ENCODE data around the gene ZSWIM6. TPM values are rescaled to one million over a fixed set of nuclear protein-coding genes. Genes with fewer than 3 reads are reported as not detected.

The ZSWIM6 gene
- total RNA-seq, 1 donor from 2014 or later, result 20.3 TPM

GRCh38 chr5:61289241-61289640 is 42.8 kb upstream of the ZSWIM6 start:
- peak; percentile 18 for TF ChIP-seq CTCF (IDR thresholded peaks at IDR 0.05)
- peaks cover 2% of the 10 kb centered on the region for H3K36me3 Mint-ChIP-seq (ENCODE audit: low read depth)
- no peak overlapping the region for H3K27ac Mint-ChIP-seq (ENCODE audit: unreplicated experiment)
- peaks cover 4% of the 10 kb centered on the region for H3K9me3 Mint-ChIP-seq (ENCODE audit: low read depth)
- H3K4me1 Mint-ChIP-seq (ENCODE audit: low read depth), result peaks cover 8% of the 10 kb centered on the region
- no peak for DNase-seq (ENCODE audit: low spot score)
- no peak overlapping the region for H3K4me3 Mint-ChIP-seq (ENCODE audit: unreplicated experiment)
- no peaks in the 10 kb centered on the region for H3K27me3 Mint-ChIP-seq (ENCODE audit: low read depth)

DNA sequence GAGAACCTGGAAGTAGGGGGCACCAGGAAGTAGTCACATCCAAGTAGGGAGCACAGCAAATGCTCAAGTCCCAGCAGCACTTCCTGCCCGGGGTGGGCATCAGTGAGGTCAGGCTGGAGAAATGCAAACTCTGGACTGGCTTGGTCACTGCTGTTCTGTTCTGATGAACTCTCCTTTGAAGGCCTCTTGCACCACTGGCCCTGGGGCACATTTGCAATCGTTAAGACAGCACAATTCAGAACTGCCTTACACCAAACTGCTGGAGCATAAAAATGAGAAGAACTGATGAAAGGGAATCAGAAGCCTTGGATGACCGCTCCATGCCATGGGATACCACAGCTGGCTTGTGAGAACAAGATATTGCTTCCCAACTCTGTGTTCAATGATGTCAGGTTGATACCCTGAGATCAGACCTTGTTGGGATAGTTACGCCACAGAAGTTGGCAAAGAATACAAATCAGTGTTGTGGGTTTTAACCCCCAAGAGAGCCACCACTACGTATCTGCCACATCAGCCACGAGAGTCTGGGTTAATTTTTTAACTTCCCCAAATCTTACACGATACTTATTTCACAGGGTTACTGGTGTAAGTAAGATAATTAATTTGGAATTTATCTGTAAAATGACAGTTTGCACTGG is 42.3 kb upstream of the ZSWIM6 start:
- no peak for DNase-seq (ENCODE audit: low spot score)
- Mint-ChIP-seq H3K27ac (ENCODE audit: unreplicated experiment) (no peak overlapping the region), H3K27me3 (ENCODE audit: low read depth) (no peaks in the 10 kb centered on the region), H3K9me3 (ENCODE audit: low read depth) (peaks cover 4% of the 10 kb centered on the region), H3K36me3 (ENCODE audit: low read depth) (peaks cover 2% of the 10 kb centered on the region), H3K4me1 (ENCODE audit: low read depth) (peaks cover 8% of the 10 kb centered on the region), H3K4me3 (ENCODE audit: unreplicated experiment) (no peak overlapping the region)
- no peak for TF ChIP-seq CTCF (IDR thresholded peaks at IDR 0.05)

- peak overlapping the region; percentile 23 for H3K4me3 Mint-ChIP-seq (ENCODE audit: unreplicated experiment)
- no peak for TF ChIP-seq CTCF (IDR thresholded peaks at IDR 0.05)
- no peaks in the 10 kb centered on the region for H3K27me3 Mint-ChIP-seq (ENCODE audit: low read depth)
- peaks cover 8% of the 10 kb centered on the region for H3K4me1 Mint-ChIP-seq (ENCODE audit: low read depth)
- peaks cover 4% of the 10 kb centered on the region for H3K9me3 Mint-ChIP-seq (ENCODE audit: low read depth)
- no peak overlapping the region for H3K27ac Mint-ChIP-seq (ENCODE audit: unreplicated experiment)
- H3K36me3 Mint-ChIP-seq (ENCODE audit: low read depth), result peaks cover 2% of the 10 kb centered on the region
- no peak for DNase-seq (ENCODE audit: low spot score)
These were observed 41.3 kb upstream of the ZSWIM6 start for GRCh38 chr5:61290791-61291210.

GRCh38 chr5:61292062-61292657 is 39.9 kb upstream of the ZSWIM6 start:
- peaks cover 11% of the 10 kb centered on the region for H3K4me1 Mint-ChIP-seq (ENCODE audit: low read depth)
- peaks cover 4% of the 10 kb centered on the region for H3K9me3 Mint-ChIP-seq (ENCODE audit: low read depth)
- no peak overlapping the region for H3K4me3 Mint-ChIP-seq (ENCODE audit: unreplicated experiment)
- no peaks in the 10 kb centered on the region for H3K27me3 Mint-ChIP-seq (ENCODE audit: low read depth)
- H3K36me3 Mint-ChIP-seq (ENCODE audit: low read depth), result peaks cover 2% of the 10 kb centered on the region
- no peak overlapping the region for H3K27ac Mint-ChIP-seq (ENCODE audit: unreplicated experiment)
- no peak for DNase-seq (ENCODE audit: low spot score)
- TF ChIP-seq CTCF (IDR thresholded peaks at IDR 0.05), result no peak

DNA sequence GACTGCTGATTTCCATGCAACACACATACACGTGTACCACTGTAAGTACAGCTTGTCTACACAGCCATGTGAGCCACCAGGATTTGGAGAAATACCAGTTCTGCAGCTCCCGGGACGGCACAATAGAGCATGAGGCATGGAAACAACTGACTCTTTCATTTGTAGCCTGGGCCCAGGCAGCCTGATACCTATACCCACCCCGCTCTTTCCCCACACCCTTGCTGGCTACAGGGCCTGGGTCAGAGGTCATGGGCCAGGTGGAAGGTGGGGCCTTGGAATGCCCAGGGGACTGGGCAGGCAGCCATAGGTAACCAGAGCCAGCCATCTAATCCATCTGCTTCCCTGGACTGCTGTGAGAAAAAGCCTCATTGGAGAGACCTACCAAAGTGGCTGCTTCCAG is 39.0 kb upstream of the ZSWIM6 start:
- TF ChIP-seq CTCF (IDR thresholded peaks at IDR 0.05), result no peak
- H3K27ac Mint-ChIP-seq (ENCODE audit: unreplicated experiment), result no peak overlapping the region
- no peak for DNase-seq (ENCODE audit: low spot score)
- peaks cover 2% of the 10 kb centered on the region for H3K36me3 Mint-ChIP-seq (ENCODE audit: low read depth)
- H3K9me3 Mint-ChIP-seq (ENCODE audit: low read depth), result peaks cover 4% of the 10 kb centered on the region
- peaks cover 13% of the 10 kb centered on the region for H3K4me1 Mint-ChIP-seq (ENCODE audit: low read depth)
- H3K27me3 Mint-ChIP-seq (ENCODE audit: low read depth), result no peaks in the 10 kb centered on the region
- no peak overlapping the region for H3K4me3 Mint-ChIP-seq (ENCODE audit: unreplicated experiment)

Measured in chondrocyte (in vitro differentiated cells).